ENCODE data around the gene INIP.

INIP gene

DNA sequence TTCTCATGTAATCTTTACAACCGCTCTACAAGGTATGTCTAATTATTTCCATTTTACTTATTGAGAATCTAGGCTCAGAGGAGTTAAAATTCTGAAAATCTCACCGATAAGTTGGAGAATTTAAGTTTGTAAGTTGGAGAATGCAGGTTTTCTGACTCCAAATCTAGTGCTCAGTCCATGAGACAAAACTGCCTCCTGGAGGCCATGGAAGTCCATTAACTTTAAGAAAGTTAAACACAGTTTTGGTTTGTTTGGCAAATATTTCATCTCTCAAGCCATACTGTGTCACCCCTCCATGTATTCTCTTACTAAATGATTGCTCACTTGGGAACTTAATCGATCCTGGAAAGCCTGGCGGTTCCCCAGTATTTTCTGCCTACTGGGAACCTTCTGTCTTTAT lies 52.6 kb downstream of the INIP start:
- no peak for DNase-seq

DNA sequence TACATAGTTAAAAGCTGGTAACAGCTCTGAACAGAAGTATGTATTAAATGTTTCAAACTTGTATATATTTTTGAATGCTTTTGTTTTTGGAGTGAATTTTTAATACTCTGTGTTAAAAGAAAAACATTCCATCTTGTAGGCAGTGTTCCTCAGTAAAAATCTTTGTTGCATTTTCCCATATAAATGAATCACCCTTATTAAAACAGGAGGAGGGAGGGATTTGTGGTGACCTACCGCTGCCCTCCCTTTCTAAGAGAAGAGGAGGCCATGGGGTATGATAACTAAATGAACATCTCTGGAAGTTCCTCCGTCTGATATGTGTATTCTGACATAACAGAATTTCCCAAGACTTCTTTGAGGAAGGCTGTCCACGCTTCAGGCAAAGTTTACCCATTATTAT lies 53.4 kb downstream of the INIP start:
- DNase-seq: no peak

DNA sequence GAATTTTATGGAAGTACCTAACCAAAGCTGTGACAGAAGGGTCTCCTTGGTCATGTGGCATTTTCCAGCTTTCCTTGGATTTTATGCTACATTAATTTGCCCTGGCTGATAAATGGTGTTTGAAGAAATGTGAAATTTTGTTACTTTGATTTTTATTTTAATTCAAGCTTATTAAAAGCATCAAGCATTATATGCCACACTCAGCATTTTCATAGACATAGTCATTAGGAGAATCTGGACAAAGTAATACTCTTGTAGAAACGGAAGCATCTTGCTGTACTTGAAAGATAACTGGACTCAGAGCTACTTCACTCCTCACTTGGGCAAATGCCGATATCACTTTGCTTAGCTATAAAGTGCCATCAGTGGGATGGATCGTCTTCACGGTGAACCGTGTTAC lies 54.2 kb downstream of the INIP start:
- no peak for DNase-seq

DNA sequence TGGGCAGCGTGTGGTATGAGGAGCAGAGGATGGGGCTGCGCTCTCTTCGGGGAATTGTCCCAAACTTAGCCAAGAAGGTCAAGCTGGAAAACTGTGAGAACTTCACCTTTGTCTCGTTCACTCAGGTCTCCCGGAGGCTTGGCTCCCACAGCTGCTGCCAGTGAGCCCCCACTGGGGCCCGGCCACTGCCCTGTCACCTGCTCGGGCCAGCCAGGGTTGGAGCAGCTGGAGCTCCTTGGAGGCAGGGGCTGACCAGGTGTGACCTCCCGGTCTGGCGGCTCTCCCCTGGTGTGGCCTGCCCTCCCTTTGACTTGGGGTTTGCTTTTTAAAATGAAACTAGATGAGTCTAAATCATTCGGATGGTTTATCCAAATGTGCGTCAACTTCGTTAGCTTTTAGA lies 58.0 kb downstream of the INIP start:
- no peak for DNase-seq

DNA sequence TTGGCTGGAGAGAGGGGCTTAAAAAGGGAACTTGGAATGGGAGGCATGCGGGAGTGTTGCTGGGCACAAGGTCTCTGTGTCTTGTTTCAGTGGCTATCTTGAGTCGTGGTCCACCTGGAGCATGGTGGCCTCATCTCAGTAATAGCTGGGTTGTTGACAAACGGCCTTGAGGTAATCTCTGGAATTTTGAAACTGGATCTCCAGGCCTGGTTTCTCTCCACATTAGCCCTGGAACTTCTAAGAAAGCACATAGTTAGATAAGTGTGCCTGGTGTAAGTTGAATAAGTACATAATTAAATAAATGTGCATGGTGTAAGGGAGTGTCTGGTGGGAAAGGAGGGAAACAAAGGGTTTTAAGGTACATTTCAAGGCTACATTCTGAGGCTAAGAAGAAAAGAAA lies 62.2 kb downstream of the INIP start:
- no peak for DNase-seq

DNA sequence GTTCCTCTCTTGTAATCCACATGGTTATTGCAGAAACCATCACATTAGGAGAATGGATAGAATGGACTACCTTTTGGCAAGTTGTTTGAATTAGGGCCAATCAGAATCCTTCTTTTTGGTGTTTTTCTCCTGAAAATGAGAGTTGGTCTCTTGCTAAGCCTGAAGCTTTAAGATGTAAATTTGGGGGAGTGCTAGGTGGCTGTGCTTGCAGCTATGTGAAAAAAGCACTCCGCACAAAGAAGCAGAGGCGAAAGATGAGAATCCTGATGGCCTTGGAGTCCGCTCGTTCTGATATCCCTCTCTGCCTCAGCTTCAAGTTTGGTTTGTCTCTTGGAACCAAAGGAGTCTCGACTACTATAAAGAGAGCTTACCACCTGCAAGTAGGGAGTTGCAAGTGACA lies 63.6 kb downstream of the INIP start:
- DNase-seq: no peak

DNA sequence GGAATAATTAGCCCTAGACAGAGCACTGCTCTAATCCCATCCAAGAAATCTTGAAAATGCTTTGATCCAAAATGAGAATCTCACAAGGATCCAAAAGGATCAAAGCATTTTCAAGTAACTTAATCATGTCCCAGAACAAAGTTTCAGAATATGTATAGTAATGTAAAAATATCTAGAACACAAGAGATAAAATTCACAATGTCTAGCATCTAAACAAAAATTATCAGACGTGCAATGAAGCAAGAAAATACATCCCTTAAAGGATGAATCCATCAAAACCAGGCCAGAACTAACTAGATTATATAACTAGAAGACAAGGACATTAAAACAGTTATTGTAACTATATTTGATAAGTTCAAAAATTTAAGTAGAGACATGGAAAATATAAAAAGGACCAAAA lies 69.3 kb downstream of the INIP start:
- no peak for DNase-seq

DNA sequence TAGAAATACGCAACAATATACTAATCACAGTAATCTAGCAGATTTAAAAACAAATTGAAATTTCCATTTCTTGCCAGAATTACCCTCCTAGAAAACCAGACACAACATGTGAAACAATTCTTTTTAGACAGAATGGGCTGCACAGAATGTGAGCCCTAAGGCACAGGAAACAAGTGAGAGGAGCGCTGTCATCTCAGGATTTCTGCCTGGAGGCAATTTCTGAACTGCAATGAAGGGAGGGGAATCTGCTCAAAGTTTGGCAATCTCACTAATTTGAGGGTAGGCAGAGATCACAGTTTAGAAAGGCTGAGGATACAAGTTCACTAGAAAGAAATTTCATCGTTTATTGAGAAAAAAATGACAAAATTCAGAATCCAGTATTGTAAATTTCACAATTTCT lies 70.3 kb downstream of the INIP start:
- DNase-seq: no peak

DNA sequence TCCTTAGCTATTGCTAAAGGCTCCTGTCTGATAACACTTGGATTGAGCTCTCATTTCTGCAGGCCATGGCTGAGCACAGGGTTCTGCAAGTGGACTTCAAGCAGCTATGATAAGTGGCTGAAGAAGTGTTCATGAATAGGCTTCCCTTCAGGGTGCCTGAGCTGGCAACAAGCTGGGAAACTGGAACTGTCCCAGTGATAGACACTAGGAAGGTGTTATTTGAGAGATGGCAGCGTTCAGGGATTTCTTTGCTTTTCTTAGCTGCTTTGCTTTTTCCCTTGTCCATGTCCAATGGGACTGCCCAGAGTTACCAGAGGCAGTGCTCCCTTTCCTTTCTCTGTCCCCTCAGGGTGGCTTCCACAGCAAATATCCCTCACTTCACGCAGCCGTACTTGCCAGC lies 75.8 kb downstream of the INIP start:
- no peak for DNase-seq

DNA sequence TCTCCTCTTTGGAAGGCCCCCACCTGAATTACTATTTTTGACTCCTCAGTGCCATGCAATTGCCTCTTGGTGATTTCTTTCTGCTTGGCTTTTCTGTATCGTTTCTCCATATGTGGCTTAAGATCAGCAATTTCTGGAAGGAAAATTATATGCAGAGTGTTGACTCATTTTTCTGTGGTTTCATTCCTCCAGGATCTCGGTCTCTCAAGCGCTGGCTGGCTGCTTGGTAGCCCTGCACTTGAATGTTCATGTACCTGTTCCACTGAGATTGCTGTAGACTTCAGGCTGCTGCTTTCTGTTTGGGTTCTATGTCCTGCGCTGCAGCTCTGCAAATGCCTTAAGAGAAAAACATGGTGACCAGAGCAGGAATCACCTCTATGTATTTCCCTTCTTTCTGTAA lies 77.6 kb downstream of the INIP start:
- no peak for DNase-seq

Measured in NCI-H1048 (cell line).